PFSK-1 (cell line): ENCODE measurements around the gene MINDY1.

Experiments used
- POLR2AphosphoS5 ChIP-seq: IDR thresholded peaks from 2 replicates; pipeline ENCODE4 v1.6.1; 2012; ENCODE audit warnings: low read depth, mild to moderate bottlenecking, control low read depth, low read length, moderate library complexity
- TAF1 ChIP-seq: IDR thresholded peaks from 2 replicates; pipeline ENCODE4 v1.6.1; 2012; ENCODE audit warnings: low read length, control low read depth, borderline replicate concordance; ENCODE audit not compliant: insufficient read depth
- TF ChIP-seq, protein P1 (sequence below), 2 experiments: IDR thresholded peaks; 2 replicates each; pipeline versions ENCODE4 v1.6.1 to v1.8.0; 2011 to 2012; ENCODE audit warnings: low read depth in 2 of 2, low read length in 2 of 2, control low read depth in 1 of 2, inconsistent platforms in 1 of 2, mild to moderate bottlenecking in 1 of 2, moderate library complexity in 1 of 2; ENCODE audit not compliant: insufficient read depth in 1 of 2

DNA sequence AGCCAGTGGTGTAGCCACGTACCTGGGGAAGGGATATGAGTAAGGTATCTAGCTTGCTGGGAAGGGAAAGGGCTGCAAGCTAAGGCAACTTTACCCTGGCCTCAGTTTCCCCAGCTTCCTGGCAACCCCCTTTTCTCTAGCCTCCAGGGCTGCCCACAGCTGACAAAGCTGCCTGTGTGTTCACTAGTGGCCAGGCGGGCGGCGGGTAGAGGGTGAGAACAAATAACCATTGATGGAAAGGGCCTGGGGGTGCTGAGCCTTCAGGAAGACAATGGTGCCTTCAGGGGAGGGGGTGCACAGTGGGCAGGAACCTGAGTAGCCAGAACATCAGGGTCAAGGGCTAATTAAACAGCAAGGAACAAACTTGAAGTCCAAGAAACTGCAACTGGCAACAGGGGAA lies 38.2 kb downstream of the MINDY1 start:
- TF ChIP-seq, protein P1, sequence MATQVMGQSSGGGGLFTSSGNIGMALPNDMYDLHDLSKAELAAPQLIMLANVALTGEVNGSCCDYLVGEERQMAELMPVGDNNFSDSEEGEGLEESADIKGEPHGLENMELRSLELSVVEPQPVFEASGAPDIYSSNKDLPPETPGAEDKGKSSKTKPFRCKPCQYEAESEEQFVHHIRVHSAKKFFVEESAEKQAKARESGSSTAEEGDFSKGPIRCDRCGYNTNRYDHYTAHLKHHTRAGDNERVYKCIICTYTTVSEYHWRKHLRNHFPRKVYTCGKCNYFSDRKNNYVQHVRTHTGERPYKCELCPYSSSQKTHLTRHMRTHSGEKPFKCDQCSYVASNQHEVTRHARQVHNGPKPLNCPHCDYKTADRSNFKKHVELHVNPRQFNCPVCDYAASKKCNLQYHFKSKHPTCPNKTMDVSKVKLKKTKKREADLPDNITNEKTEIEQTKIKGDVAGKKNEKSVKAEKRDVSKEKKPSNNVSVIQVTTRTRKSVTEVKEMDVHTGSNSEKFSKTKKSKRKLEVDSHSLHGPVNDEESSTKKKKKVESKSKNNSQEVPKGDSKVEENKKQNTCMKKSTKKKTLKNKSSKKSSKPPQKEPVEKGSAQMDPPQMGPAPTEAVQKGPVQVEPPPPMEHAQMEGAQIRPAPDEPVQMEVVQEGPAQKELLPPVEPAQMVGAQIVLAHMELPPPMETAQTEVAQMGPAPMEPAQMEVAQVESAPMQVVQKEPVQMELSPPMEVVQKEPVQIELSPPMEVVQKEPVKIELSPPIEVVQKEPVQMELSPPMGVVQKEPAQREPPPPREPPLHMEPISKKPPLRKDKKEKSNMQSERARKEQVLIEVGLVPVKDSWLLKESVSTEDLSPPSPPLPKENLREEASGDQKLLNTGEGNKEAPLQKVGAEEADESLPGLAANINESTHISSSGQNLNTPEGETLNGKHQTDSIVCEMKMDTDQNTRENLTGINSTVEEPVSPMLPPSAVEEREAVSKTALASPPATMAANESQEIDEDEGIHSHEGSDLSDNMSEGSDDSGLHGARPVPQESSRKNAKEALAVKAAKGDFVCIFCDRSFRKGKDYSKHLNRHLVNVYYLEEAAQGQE (IDR thresholded peaks at IDR 0.05; ENCODE audit: insufficient read depth in 1 of 2, low read depth in 2 of 2, low read length in 2 of 2): no peak
- TF ChIP-seq TAF1 (no peak), POLR2AphosphoS5 (no peak)
